ENCODE data around the gene RTP2. TPM values are rescaled to one million over a fixed set of nuclear protein-coding genes. Genes with fewer than 3 reads are reported as not detected.
A peak's percentile ranks its signal among the peaks of the same experiment; 100 is the strongest.
"Not testable (repeated sequence)": the region's sequence is repeated elsewhere in the genome, so short reads cannot be mapped to it uniquely, and the experiment has no call there.

The RTP2 gene
- total RNA-seq, 1 donor from 2014 or later = not detected

DNA sequence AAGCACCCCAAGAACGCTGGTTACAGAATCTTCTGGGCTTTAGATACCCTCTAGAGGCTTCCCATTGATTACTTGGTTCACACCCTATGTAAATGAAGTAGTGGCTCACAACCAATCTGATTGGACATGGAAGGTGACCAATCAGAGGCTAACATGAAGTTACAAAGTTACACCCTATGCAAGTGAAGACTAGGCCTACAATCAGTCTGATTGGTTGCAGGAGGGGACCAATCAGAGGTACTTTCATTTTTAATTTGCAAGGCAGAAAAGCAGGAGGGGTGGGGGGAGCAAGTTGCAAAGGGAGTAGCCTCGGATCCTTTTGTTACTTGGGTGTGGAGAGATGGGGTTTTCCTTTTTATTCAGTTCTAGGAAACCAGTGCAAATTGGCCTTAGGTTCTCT lies 11.1 kb upstream of the RTP2 start:
- DNase-seq (ENCODE audit: low read depth) = no peak

DNA sequence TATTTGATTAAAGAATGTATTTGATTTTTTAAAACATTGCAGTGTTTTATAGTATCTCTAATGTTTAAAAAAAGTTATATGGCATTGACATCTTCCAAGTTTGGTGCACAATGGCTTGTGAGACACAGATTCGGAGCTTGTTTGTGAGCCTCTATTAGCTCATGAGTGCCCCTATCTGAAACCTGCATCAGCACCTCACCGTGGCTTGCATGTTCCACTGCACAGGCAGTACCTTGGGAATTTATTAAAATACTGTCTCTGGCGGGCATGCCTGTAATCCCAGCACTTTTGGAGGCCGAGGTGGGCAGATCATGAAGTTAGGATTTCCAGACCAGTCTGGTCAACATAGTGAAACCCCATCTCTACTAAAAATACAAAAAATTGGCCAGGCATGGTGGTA lies 6.8 kb upstream of the RTP2 start:
- DNase-seq (ENCODE audit: low read depth) = no peak

DNA sequence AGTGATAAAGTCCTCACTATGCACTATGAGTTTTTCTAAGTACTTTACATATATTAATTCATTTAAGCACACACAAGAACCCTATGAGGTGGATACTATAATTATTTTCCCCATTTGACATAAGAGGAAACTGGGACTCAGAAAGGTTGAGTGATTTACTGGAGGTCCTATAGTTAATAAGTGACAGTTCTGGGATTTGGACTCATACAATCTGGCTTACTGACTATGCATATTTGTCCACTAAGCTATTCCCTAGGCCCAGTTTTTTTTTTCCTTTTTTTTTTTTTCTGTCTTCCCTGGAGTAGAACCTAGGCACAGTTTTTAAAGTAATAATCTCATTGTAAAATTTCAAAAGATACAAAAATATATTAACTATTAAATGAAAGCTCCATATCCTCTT lies 6.3 kb upstream of the RTP2 start:
- peak; percentile 78 for DNase-seq (ENCODE audit: low read depth)

DNA sequence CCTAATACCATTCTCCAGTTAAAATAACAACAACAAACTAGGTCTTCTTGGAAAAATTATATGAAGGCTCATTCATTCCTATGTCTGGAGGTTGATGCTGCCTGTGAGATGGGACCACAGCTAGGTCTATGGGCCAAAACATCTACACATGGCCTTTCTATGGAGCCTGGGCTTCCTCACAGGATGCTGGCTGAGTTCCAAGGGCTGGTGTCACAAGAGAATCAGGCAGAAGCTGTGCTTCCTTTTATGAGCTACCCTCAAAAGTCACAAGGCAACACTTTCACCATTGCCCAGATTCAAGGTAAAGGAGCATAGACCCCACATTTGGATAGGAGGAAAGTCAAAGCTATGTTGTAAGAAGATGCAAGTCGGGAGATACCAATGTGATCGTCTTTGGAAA lies 4.6 kb upstream of the RTP2 start:
- no peak for DNase-seq (ENCODE audit: low read depth)

DNA sequence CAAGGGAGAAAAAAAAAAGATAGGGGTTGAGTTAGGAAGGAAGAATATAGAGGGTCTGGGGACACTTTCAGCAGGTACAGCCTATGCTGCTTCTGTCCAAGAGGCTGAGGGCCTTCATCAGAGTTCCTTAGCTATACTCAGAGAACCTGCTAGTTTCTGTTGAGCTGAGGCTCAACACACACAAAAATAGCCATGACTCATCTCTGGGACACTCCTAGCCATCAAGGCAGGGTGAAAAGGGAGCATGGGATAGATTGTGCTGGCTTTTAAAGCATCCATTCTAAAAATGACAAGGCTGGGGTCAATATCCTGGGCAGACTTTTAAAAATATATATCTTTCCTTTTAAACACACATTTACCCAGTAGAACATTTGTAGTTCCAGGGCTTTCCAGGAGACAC lies 2.8 kb upstream of the RTP2 start:
- peak; percentile 35 for DNase-seq (ENCODE audit: low read depth)

DNA sequence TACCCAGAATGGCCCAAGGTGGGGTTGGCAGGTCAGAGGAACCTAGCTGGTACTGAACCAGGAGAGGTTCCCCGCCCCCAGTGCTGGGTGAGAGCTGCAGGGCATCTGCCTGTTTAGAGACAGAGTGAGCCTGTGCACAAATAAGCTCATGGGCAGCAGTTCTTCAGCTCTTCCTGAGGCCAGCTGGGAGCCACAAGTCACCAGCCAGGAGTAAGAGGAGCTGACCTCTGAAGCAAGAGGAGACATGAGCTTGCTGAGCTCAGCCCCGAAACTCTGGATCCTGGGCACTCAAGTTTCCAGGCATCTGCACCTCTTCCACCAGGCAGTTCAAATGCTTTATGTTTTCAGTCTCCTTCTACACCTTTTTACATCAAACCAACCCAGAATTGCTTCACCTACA lies 2.1 kb downstream of the RTP2 start:
- no peak for DNase-seq (ENCODE audit: low read depth)

DNA sequence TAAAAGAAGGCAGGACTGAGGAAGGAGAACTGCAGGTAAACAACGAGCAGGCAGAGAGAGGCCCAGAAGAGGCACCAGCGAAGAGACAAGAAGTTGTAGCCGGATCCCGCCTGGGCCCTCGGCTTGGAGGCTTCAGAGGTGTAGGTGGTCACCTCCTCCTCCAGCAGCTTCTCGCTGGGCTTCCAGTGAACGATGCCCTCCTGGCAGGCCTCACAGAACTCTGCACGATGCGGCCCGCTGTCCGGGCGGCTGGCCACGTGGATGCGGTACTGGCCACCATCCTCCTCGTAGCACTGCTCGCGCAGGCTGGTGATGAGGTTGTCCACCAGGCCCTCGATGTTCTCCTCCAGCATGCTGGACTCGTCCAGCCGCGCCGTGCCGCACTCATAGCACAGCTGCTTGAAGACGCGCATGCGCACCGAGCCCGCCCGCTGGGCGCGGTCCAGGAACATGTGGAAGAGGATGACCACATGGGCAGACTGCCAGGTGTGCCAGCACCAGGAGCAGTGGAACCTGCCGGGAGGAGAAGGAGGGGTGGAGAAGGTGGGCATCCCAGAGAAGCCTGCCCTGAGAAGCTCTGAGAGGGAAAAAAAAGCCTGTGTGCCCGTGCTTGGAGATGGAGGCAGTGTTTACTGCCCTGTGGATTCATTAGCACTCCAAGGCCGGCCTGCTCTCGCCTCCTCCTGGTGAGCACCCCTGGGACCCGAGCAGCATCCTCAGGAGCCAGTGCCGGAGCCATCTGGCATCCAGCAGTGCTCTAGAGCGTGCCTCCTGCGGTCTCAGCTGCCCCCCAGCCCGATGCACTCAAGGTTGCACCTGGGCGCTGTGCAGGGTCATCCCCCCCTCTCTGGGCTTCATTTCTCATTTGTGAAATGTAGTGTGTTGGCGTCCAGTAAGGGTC lies 3.6 kb downstream of the RTP2 start:
- no peak for DNase-seq (ENCODE audit: low read depth)

DNA sequence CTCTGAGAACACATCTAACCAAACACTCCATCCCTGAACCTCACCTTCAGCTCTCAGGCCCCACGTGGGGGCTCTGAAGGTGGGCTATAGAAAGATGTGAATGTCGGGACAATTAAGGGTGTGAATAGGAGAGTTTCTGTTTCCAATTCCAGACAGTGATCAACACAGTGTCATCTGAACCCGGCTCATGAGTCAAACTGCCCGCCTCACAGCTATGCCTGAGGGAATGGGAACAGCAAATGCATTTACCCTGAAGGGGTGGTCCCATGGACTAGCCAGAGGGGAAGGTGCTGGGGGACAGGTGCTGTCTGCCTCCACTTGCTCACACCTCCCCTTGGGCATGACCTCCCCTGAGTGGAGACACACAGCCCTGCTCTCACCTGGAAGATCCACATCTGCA lies 6.3 kb downstream of the RTP2 start:
- DNase-seq (ENCODE audit: low read depth) = no peak

DNA sequence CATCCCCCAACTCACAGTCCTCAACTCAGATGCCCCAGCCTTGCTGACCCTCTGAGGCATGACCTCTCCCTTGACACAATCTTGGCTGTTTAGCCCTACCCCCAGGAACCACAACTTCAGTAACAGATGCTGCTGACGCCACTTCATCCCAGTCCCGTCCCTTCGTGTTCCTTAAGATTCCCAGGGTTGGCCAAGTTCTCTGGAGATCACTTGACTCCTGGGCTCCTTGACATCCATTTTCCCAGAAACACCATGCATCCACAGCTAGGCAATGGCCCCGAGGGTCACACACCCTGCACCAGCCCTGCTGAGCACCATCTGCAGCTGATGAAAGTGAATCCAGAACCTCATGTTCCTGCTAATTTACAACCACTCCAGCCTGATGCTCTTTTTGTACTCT lies 6.9 kb downstream of the RTP2 start:
- DNase-seq (ENCODE audit: low read depth) = no peak

DNA sequence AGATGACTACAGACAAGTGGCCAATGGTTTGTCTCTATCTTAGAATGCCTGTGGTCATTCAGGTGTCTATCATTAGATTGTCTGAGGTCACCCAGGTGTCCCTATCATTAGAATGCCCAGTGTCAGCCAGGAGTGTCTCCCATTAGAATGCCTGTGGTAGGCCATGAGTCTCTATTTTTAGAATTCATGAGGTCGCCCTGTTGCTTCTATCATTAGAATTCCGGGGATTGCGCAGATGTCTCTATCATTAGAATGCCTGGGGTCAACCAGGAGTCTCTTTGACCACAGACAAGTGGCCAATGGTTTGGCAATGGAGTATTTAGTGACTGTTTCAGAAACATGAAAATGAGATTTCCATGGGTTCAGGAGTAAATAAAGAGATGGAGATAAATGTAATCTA lies 7.6 kb downstream of the RTP2 start:
- no peak for DNase-seq (ENCODE audit: low read depth)

DNA sequence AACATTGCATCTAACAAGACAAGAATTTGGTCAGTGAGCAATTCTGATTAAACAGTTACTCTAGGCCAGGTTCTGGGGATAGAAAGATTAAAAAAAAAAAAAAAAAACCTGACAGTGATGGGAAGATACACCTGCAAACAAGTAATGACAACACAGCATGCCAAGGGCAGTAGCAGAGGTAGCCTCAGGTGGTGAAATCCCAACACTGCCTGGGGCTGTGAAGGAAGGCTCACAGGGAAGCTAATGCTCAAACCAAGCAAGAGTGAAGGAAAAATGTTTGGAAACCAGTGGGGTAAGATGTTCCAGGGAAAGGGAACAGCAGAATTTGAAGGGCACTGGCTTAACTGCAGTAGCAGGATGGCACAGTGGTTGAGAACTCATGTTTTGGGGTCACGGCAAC lies 8.9 kb downstream of the RTP2 start:
- no peak for DNase-seq (ENCODE audit: low read depth)

DNA sequence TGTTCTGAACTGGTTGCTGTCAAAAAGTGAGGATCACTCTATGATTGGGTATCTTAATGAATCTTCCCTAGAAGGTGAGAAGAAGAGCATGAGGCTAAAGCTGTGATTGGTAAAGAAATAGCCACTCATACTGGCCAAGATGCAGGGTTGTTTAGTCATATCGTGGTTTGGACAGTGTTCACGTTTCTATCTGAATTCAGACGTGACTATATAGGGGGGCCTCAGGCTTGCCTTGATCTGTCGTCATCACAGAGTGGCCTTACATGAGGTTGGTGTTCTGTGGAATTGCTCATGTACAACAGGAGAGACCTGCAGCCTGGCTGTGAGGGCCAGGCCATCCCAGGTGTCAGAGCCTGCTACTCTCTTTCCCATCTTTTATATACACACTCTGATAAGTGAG lies 12.4 kb downstream of the RTP2 start:
- no peak for DNase-seq (ENCODE audit: low read depth)

DNA sequence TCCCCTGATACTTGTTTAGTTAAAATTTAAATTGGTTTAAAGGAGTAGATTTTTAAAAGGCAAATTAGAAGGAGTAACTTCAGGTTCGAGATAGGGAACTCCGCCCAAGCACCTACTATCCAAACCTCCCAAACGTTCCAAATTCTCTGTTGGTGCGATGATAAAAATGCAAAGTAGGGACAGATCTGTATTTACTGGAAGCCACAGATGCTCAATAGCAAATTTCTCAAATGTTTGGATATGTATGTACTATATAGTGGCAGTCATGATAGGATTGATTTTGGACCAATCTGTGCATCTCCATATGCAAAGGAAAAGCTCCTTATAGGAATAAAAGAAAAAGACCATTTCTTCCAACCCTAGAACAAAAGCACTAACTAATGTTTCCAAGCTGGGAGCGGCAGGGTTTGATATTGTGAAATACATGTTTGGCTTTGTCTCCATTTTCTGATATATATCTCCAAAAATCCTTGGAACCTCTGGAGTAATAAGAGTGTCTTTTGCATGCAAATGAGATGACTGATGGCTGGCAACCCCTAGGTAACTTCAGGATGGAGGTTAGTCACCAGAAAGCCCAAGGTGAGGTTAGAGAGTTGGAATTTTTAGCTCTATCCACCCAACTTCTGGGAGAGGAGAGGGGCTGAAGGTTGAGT lies 15.6 kb downstream of the RTP2 start:
- DNase-seq (ENCODE audit: low read depth) = no peak

DNA sequence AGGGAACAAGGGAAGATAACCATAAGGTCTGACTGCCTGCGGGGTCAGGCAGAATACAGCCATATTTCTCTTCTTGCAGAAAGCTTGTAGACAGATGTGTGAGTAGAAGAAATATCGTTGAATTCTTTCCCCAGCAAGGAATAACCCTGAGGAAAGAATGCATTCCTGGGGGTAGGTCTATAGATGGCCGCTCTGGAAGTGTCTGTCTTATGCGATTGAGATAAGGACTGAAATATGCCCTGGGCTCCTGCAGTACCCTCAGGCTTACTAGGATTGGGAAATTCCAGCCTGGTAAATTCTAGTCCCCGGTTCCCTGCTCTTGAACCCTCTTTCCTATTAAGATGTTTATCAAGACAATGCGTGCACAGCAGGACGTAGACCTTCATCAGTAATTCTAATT lies 16.4 kb downstream of the RTP2 start:
- no peak for DNase-seq (ENCODE audit: low read depth)

DNA sequence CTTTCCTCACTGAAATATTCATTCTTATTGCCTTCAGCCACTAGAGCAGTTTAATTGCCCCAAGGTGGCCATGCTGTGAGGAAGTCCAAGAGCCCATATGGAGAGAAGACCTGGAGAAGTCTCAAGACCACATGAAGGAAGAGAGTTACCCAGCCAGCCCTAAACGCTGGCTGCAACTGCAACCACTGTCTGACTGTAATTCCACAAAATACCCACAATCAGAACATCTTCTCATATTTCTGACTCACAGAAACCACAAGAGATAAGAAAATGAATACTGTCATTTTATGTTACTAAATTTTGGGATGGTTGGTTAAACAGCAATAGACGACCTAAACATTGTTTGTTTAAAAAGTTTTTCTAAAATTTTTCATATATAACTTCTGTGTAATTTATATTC lies 17.5 kb downstream of the RTP2 start:
- DNase-seq (ENCODE audit: low read depth) = no peak

DNA sequence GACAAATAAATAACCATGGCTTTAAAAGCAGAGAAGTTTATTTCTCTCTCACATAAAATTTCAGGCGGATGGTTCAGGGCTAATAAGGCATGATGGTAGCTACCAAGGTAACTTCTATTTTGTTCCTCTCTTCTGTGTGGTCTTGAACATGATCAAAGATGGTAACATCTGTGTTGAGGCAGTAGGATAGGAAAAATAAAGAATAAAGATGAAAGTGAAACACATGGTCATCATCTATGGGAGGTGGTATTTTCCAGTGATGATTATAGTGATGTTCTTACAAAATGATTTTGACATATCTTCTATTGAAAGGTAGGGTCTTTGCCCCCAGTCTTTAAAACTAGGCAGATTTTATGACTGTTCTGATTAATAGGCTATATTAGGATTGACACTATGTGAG lies 17.9 kb downstream of the RTP2 start:
- DNase-seq (ENCODE audit: low read depth) = no peak

DNA sequence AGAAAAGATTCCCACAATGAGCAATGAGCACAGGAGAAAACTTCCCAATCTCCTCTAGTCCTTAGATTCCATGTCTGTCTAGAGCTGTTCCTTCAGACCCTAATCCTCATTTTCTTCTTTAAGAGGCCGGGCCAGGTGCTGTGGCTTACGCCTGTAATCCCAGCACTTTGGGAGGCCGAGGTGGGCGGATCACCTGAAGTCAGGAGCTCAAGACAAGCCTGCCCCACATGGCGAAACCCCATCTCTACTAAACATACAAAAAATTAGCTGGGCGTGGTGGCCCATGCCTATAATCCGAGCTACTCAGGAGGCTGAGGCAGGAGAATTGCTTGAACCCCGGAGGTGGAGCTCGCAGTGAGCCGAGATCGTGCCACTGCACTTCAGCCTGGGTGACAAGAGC lies 20.6 kb downstream of the RTP2 start:
- DNase-seq (ENCODE audit: low read depth) = not testable (repeated sequence)

DNA sequence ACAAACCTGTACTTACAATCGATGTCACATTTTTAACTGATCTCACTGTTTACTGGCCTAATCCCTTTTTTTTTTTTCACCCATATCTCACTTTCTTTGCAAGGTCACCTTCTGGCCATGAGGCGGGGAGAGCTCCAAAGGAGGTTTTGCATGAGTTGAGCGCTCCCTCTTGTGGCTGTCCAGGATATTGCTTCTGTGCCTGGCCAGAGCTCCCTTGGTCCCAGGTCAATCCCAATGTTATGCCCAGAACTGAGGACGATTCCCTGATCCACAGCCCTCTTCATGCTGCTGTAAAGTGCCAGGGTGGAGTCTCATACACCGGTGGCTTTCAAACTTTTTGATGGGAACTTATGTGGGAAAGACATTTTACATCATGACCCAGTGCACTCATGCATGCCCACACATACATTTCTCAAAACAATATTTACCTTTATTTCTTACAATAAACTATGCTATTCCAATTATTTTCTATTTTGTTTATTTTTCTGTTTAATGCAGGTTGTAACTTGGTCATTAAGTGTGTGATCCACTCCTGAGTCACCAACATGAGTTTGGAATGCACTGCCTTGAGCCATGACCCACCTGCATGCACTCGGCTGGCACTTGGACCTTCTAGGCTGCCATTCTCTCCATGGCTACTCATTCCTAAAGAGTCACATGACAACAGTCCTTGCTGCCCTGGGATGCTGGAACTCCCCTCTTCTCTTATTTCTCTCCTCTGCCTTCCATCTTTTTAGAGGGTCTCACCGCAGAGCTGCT lies 22.5 kb downstream of the RTP2 start:
- DNase-seq (ENCODE audit: low read depth) = peak; percentile 85

DNA sequence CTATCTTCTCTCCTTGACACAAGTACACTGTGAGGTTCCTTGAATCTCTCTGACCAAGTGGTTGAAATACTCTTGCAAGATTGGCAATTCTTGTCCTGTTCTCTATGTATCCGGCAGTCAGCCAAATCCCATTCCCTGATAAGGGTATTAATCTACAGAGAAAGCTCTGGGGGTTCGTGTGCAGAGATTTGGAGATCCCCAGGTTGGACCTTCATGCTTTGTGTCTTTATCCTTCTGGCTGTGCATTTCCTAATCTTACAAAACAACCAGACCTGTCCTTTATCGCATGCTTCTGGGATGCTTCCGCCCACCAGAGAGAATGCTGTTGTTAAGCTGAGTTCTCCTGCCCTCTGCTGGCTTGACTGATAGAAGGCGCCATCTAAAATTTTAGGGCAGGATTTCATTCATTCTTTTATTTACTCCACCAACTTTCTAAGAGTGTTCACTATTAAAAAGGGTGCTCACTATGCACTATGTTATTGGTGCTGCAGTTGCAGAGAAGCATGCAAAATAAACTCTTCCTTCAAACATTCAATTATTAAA lies 23.6 kb downstream of the RTP2 start:
- DNase-seq (ENCODE audit: low read depth) = peak; percentile 69

DNA sequence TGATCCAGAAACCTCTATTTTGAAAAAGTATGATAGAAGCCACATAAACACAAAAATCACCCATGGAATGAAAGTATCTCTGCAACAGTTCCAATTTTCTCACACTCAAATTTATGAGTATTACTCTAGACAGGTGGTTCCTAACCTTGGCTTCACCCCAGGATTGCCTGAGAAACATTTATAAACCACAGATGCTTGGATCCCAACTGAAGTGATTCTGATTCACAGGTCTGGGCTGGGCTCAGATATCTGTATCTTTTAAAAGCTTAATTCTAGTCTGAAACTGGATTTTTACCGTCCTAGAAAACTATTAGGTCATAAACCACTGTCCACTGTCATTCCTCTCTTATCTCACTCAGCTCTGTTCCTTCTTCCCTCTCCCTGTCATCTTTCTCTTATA lies 24.8 kb downstream of the RTP2 start:
- DNase-seq (ENCODE audit: low read depth) = peak; percentile 59

DNA sequence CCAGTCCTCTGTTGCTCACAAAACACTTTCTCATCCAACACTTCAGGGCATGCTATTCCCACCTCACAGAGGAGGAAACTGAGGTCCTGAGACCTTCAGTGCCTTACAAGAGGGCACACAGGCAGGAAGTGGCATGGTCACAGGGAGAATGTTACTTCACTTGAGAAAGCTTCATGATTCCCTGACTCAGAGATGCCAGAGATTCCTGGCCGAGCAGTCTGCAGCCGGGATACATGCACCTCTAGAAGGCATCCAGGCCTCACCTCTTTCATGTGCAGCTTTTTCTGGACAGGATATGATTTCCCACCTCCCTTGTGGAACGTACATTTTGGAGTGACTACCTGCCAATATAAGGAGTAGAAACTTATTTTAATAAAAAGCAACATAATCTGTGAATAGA lies 29.3 kb downstream of the RTP2 start:
- peak; percentile 83 for DNase-seq (ENCODE audit: low read depth)

DNA sequence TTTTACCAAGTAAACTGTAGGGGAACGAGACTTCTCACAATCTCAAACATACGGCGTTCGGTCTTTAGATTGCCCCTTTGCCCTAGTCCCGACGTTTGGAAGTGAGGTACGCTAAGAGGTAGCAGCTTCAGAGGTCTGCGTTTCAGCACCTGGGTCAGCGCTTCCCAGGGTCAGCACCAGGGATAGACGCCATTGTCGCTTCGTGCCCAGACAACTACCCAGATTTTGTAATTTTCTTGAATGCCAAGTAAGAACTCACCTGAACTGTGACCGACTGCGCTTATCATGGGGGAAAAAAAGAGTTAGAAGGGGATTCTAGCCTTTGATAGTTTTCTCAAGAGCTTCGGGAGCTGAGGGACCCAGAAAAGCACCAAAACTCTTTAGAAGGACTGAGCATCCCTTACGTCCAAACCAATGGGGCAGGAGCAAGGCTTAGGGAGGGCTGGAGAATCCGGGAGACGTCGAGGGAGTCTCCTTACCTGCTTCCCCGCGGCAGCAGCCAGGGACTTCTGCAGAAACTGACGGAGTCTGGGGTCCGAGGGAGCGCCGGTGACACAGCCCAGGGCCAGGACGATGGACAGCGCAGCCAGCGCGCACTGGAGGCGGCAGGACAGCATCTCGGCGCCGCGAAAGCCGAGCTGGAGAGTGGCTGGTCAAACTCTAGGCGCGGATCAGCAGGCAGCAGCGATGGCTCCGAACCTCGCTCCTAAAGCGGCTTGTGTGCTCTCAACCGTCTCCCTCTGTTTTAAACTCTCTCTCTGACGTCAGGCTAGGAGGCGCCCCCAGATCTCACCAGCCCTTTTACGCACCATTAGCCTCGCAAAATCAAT lies 32.5 kb downstream of the RTP2 start, which contains the start of gene SST:
TSS of gene SST (minus strand) at position 720 of the 830 bp plus-strand sequence. CDS start at position 617, 103 bp downstream.
- DNase-seq (ENCODE audit: low read depth) = peak; percentile 65

All from renal cortical epithelial cell (primary cell).